Mucosa of descending colon (tissue), 3 donors: ENCODE data around the gene TMEM218. TPM values are rescaled to one million over a fixed set of nuclear protein-coding genes. Genes with fewer than 3 reads are reported as not detected.

ENCODE experiments used
- ATAC-seq: fragments of 200-7000 bp; cut with Tn5 transposase; one replicate; pipeline ENCODE4 v1.9.1; 2020; ENCODE audit warnings: mild to moderate bottlenecking, moderate library complexity
- DNase-seq, 3 donors: peaks; one replicate each; pipeline ENCODE4 v3.0.0-alpha.2; 2020
- H3K36me3 ChIP-seq: fragments of 200-600 bp; one replicate; pipeline ENCODE4 v1.8.0; 2021; ENCODE audit warnings: low read depth, mild to moderate bottlenecking
- H3K4me1 ChIP-seq: fragments of 200-600 bp; one replicate; pipeline ENCODE4 v1.8.0; 2021; ENCODE audit warnings: low read depth, mild to moderate bottlenecking
- H3K4me3 ChIP-seq: fragments of 200-600 bp; one replicate; pipeline ENCODE4 v1.8.0; 2021; ENCODE audit warnings: mild to moderate bottlenecking
- H3K9me3 ChIP-seq: fragments of 200-600 bp; one replicate; pipeline ENCODE4 v1.8.0; 2021; ENCODE audit warnings: mild to moderate bottlenecking
- intact Hi-C, 2 donors: fragments of 100-400 bp; cut with DNase I in 1 of 2; cut with micrococcal nuclease in 1 of 2; formaldehyde crosslinking; loops; one replicate each; pipeline versions ENCODE4 v1.11.0 to v1.11.1; 2022; cut with DNase I, micrococcal nuclease
- total RNA-seq, 3 donors: library from RNA; stranded (reverse); fragmentation: NEBNext Ultra II Directional in 2 of 3; extraction: Animal tissue kit (Norgen Biotek cat#: 25700) in 2 of 3; gene quantifications; one replicate each; pipeline versions ENCODE4 v1.2.1 to v1.2.4, GENCODE V29; 2021 to 2023
- TF ChIP-seq, protein P1 (sequence below): fragments of 200-600 bp; IDR thresholded peaks from one replicate; pipeline ENCODE4 v1.8.0; 2022; ENCODE audit warnings: antibody characterized with exemption, mild to moderate bottlenecking
- donor health status: DM: no; HTN: no; CAD: no; lungs with moderate emphysema.
- donor health status: DM: no; HTN: no; CAD: no.
- donor health status: DM: no; HTN: yes; CAD: no.

The TMEM218 gene
- total RNA-seq, 3 donors from 2014 or later = 12.5 to 16.9 (median 16.1) TPM

DNA sequence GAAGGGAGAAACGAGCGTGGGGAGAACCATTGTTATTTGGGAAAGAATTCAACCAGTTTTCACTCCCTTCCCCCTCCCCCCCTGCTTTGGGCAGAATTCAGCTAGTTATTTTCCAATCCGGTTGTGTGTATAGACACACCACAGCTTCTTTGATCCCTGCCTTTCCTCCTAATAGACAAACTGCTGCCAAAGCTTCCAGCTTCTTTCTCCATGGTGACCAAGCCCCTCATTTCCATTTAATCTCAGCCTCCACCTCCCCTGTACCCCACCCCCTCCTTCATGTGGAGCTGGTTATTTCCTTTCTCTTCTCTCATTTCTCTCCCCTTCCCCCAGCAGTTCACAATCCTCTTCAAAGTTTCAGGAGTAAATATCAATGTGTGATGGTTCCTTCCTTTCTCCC lies 28.4 kb upstream of the TMEM218 start:
- no peaks in the 10 kb centered on the region for H3K9me3 ChIP-seq
- H3K4me1 ChIP-seq = no peaks in the 10 kb centered on the region
- H3K36me3 ChIP-seq = no peaks in the 10 kb centered on the region
- no peak for DNase-seq
- H3K4me3 ChIP-seq = no peak overlapping the region
- TF ChIP-seq, protein P1, sequence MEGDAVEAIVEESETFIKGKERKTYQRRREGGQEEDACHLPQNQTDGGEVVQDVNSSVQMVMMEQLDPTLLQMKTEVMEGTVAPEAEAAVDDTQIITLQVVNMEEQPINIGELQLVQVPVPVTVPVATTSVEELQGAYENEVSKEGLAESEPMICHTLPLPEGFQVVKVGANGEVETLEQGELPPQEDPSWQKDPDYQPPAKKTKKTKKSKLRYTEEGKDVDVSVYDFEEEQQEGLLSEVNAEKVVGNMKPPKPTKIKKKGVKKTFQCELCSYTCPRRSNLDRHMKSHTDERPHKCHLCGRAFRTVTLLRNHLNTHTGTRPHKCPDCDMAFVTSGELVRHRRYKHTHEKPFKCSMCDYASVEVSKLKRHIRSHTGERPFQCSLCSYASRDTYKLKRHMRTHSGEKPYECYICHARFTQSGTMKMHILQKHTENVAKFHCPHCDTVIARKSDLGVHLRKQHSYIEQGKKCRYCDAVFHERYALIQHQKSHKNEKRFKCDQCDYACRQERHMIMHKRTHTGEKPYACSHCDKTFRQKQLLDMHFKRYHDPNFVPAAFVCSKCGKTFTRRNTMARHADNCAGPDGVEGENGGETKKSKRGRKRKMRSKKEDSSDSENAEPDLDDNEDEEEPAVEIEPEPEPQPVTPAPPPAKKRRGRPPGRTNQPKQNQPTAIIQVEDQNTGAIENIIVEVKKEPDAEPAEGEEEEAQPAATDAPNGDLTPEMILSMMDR = no peak
- intact Hi-C loops = loop anchor here (5.0 to 10.0 kb wide), 2 partner anchors 175 to 177 kb away; no protein-coding TSS in a partner anchor
- no peak for ATAC-seq

DNA sequence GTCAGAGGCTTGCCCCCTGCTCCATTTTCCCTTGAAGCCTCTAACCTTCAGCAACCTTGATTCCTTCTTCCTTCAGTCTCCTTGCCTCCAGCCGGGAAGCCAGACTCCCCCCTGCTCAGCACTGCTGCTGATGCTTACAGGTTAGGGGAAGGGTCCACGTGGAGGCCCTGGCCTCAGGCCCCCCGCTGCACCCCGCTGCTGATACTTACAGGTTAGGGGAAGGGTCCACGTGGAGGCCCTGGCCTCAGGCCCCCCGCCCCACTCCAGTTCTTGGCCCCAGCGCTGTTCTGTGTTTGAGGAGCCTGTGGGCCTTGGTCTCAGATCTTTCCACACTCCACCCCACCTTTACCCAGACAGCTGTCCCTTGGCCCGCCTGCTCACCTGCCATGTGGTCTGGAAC lies 27.5 kb upstream of the TMEM218 start:
- DNase-seq (no peak), ATAC-seq (no peak)
- Histone ChIP-seq H3K36me3 (no peaks in the 10 kb centered on the region), H3K4me1 (no peaks in the 10 kb centered on the region), H3K4me3 (no peak overlapping the region), H3K9me3 (no peaks in the 10 kb centered on the region)
- TF ChIP-seq, protein P1 = no peak
- intact Hi-C loops = no loop called here

GRCh38 chr11:125136001-125136400 lies 24.6 kb upstream of the TMEM218 start:
- DNase-seq (no peak), ATAC-seq (no peak)
- Histone ChIP-seq H3K4me1 (no peaks in the 10 kb centered on the region), H3K36me3 (no peaks in the 10 kb centered on the region), H3K4me3 (no peak overlapping the region), H3K9me3 (no peaks in the 10 kb centered on the region)
- TF ChIP-seq, protein P1 = no peak
- intact Hi-C loops = no loop called here

- H3K36me3 ChIP-seq = no peaks in the 10 kb centered on the region
- no peaks in the 10 kb centered on the region for H3K9me3 ChIP-seq
- TF ChIP-seq, protein P1 = no peak
- H3K4me1 ChIP-seq = no peaks in the 10 kb centered on the region
- intact Hi-C loops = no loop called here
- H3K4me3 ChIP-seq = no peak overlapping the region
- DNase-seq = no peak
- ATAC-seq = no peak
These were observed 21.2 kb upstream of the TMEM218 start for GRCh38 chr11:125132596-125132995.

DNA sequence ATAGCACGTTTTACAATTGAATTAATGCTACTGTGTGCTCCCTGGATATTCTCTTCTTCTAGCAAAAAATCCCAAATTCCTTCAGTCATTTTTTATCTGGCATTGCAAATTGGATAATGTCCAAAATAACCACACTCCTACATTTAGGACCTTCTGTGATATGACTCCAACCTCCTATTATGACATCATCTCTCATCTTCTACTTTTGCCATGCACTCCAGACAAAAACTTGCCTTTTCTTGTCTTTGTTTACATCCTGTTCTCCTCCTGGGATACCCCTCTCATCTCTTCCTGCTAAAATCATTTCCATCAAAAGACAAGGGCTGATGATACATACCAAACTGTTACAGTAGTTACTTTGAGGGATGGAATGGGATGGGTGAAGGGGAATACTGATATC lies 20.6 kb upstream of the TMEM218 start:
- no peaks in the 10 kb centered on the region for H3K9me3 ChIP-seq
- H3K4me3 ChIP-seq = no peak overlapping the region
- intact Hi-C loops = no loop called here
- H3K36me3 ChIP-seq = no peaks in the 10 kb centered on the region
- ATAC-seq (no peak), DNase-seq (no peak)
- TF ChIP-seq, protein P1 = no peak
- no peaks in the 10 kb centered on the region for H3K4me1 ChIP-seq
